Measurements from ENCODE around the gene HRH1.

- TF ChIP-seq NFIC (IDR thresholded peaks at IDR 0.05; ENCODE audit: low read depth, low read length) (no peak), POLR2A (IDR thresholded peaks at IDR 0.05; ENCODE audit: low read depth, low read length) (no peak), ZNF384 (IDR thresholded peaks at IDR 0.05; ENCODE audit: borderline replicate concordance, low read depth, low read length) (no peak), CTCF (IDR thresholded peaks at IDR 0.05 in 2 of 3, conservative IDR thresholded peaks at IDR 0.05 in 1 of 3; ENCODE audit: control insufficient read depth in 2 of 3, extremely low read depth in 1 of 3, insufficient read depth in 1 of 3, low read depth in 3 of 3, low read length in 3 of 3) (no peak), HCFC1 (IDR thresholded peaks at IDR 0.05; ENCODE audit: low read length) (no peak), KAT2A (conservative IDR thresholded peaks at IDR 0.05; ENCODE audit: control insufficient read depth, low read depth, low read length) (no peak), SPI1 (IDR thresholded peaks at IDR 0.05; ENCODE audit: borderline replicate concordance, insufficient read depth, low read depth, low read length) (no peak)
Observed at GRCh38 chr3:11235385-11235784, 81.1 kb downstream of the HRH1 start.
